ENCODE results near the gene MESP1. TPM values are rescaled to one million over a fixed set of nuclear protein-coding genes. Genes with fewer than 3 reads are reported as not detected.

Gene MESP1
- total and polyA plus RNA-seq, 10 of the 15 experiments (the other 5 are each of a cell fraction or from before 2014, with no cell fraction given), result 0.04 to 1.1 (median 0.57) TPM; not detected in 2

DNA sequence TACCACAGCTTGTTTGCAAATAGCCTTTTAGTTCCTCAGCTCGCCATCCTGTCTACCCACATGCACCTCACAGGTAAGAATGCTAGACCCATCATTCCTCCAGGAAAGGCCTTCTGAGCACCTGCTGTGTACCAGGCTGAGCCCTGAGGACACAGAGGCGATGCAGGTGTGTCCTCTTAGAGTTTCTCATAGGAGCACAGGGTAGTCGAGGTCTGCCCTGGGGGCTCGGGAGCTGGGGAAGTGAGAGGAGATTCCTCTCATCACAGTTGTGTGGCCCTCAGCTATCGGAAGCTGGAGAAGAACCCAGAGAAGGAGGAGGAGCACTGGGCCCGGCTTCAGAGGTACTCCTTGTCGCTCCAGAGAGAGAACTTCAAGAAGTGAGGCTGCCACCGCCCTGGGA lies 8.0 kb downstream of the MESP1 start (continued):
- TF ChIP-seq, protein P1, sequence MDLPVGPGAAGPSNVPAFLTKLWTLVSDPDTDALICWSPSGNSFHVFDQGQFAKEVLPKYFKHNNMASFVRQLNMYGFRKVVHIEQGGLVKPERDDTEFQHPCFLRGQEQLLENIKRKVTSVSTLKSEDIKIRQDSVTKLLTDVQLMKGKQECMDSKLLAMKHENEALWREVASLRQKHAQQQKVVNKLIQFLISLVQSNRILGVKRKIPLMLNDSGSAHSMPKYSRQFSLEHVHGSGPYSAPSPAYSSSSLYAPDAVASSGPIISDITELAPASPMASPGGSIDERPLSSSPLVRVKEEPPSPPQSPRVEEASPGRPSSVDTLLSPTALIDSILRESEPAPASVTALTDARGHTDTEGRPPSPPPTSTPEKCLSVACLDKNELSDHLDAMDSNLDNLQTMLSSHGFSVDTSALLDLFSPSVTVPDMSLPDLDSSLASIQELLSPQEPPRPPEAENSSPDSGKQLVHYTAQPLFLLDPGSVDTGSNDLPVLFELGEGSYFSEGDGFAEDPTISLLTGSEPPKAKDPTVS (IDR thresholded peaks at IDR 0.05; ENCODE audit: low read depth, low read length), result no peak

DNA sequence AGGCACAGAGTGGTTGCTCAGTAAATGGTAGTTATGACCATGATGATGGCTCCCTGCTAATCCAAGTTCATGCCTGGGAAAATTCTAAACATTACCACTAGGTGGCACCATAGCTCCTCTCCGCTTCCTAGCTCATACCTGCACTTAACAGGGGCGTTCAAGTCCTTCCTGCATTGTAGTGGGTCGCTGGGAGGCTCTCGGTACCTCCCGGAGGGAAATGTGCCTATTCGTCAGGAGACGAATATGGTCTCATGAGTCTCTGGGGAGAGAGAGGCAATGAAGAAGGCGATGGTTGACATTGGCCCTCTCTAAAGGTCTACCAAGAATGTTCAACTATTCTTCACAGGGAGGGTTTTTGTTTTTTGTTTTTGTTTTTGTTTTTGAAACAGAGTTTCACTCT lies 10.9 kb downstream of the MESP1 start:
- Histone ChIP-seq H3K27ac (ENCODE audit: control insufficient read depth, insufficient read depth) (no peak overlapping the region), H3K36me3 (ENCODE audit: control insufficient read depth in 2 of 2, insufficient read depth in 2 of 2, low read length in 1 of 2) (no peaks in the 10 kb centered on the region), H3K4me2 (ENCODE audit: control insufficient read depth, insufficient read depth) (peak overlapping the region; percentile 78; the same call in 1 of the 2 replicates), H3K4me3 (no peak overlapping the region), H3K9me3 (replicated peaks; ENCODE audit: control insufficient read depth, insufficient read depth, low read length) (no peaks in the 10 kb centered on the region), H4K20me1 (ENCODE audit: control insufficient read depth, insufficient read depth) (no peaks in the 10 kb centered on the region), H2AFZ (ENCODE audit: control insufficient read depth, low read depth, low read length) (peak overlapping the region; percentile 96), H3K79me2 (ENCODE audit: control insufficient read depth, insufficient read depth, low read length) (no peaks in the 10 kb centered on the region), H3K4me1 (ENCODE audit: control insufficient read depth, insufficient read depth, low read length) (no peaks in the 10 kb centered on the region), H3K27me3 (replicated peaks in 1 of 2; ENCODE audit: control insufficient read depth in 2 of 2, insufficient read depth in 2 of 2, low read length in 1 of 2) (no peaks in the 10 kb centered on the region), H3K9ac (ENCODE audit: control insufficient read depth, insufficient read depth, low read length) (no peak overlapping the region)
- ChIA-PET RAD21 (ENCODE audit: unreplicated experiment) (interaction anchor here (1.0 to 2.4 kb wide), 12 partner anchors 8 to 366 kb away, joined by 3 to 55 read pairs (median 5); no protein-coding TSS in a partner anchor), POLR2A (interaction anchor here (1.2 kb wide), 1 partner anchor 9 kb away, joined by 3 read pairs; no protein-coding TSS in a partner anchor), SMC1A (ENCODE audit: uncharacterized antibody, unreplicated experiment) (interaction anchor here (0.9 to 1.8 kb wide), 7 partner anchors 13 to 331 kb away, joined by 3 to 24 read pairs (median 4); no protein-coding TSS in a partner anchor), CTCF (interaction anchor here (0.6 to 4.6 kb wide), 41 partner anchors 9 to 475 kb away, joined by 3 to 113 read pairs (median 5); partner anchors contain the start of genes AP3S2 and TICRR)
- BruUV-seq (replicated peaks), result no TSS peak
- peak; percentile 43 for DNase-seq (ENCODE audit: low read depth, low spot score)
- intact Hi-C loops (cut with micrococcal nuclease; ENCODE audit: unreplicated experiment) (loop anchor here (1.0 to 5.0 kb wide), 2 partner anchors 135 to 332 kb away; no protein-coding TSS in a partner anchor), in situ Hi-C loops (cut with MboI) (no loop called here)
- TF ChIP-seq, protein P2, sequence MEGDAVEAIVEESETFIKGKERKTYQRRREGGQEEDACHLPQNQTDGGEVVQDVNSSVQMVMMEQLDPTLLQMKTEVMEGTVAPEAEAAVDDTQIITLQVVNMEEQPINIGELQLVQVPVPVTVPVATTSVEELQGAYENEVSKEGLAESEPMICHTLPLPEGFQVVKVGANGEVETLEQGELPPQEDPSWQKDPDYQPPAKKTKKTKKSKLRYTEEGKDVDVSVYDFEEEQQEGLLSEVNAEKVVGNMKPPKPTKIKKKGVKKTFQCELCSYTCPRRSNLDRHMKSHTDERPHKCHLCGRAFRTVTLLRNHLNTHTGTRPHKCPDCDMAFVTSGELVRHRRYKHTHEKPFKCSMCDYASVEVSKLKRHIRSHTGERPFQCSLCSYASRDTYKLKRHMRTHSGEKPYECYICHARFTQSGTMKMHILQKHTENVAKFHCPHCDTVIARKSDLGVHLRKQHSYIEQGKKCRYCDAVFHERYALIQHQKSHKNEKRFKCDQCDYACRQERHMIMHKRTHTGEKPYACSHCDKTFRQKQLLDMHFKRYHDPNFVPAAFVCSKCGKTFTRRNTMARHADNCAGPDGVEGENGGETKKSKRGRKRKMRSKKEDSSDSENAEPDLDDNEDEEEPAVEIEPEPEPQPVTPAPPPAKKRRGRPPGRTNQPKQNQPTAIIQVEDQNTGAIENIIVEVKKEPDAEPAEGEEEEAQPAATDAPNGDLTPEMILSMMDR (IDR thresholded peaks at IDR 0.05 in 2 of 3, conservative IDR thresholded peaks at IDR 0.05 in 1 of 3; ENCODE audit: control insufficient read depth in 2 of 3, extremely low read depth in 1 of 3, insufficient read depth in 1 of 3, low read depth in 3 of 3, low read length in 3 of 3), result peak; percentile 86 to 91 (median 91); a peak in 5 of 6 replicates
- TF ChIP-seq LARP7 (IDR thresholded peaks at IDR 0.05), result no peak
- TF ChIP-seq SIN3A (IDR thresholded peaks at IDR 0.05; ENCODE audit: low read depth, low read length), result no peak
- TF ChIP-seq SMC3 (IDR thresholded peaks at IDR 0.05; ENCODE audit: borderline replicate concordance, low read length), result peak; percentile 68
- no peak for TF ChIP-seq SUZ12 (IDR thresholded peaks at IDR 0.05; ENCODE audit: unreplicated experiment)
- peak; percentile 71 for TF ChIP-seq YY1 (IDR thresholded peaks at IDR 0.05; ENCODE audit: low read depth, low read length)
- TF ChIP-seq RAD21 (IDR thresholded peaks at IDR 0.05; ENCODE audit: insufficient read depth, low read depth, low read length), result peak; percentile 82
- FAIRE-seq, result peak; percentile 97
- WGBS (ENCODE audit: insufficient coverage, insufficient replicate concordance, low lambda C conversion rate, missing lambda C conversion rate), result 2% methylated on average over 8 of the region's 8 CpGs
- ATAC-seq, result peak; percentile 98

All from GM12878 (cell line).